Smooth muscle cell (in vitro differentiated cells): Measurements from ENCODE around the gene JARID2. TPM values are rescaled to one million over a fixed set of nuclear protein-coding genes. Genes with fewer than 3 reads are reported as not detected.

Source experiments
- DNase-seq: peaks from one replicate; lab custom pipeline; 2025; ENCODE audit not compliant: unreplicated experiment; lab: John Stamatoyannopoulos, UW
- H2AFZ ChIP-seq: fragments of 200-600 bp; sonication (generic); 2 replicates; pipeline ENCODE4 v1.6.0; 2016; ENCODE audit warnings: antibody characterized with exemption, low read depth, mild to moderate bottlenecking
- H3F3A ChIP-seq: fragments of 200-600 bp; sonication (generic); 2 replicates; pipeline ENCODE4 v1.6.0; 2017; ENCODE audit warnings: antibody characterized with exemption, low read depth
- H3K27ac ChIP-seq: fragments of 200-600 bp; sonication (generic); 2 replicates; pipeline ENCODE4 v1.5.1; 2016; ENCODE audit warnings: low read depth, mild to moderate bottlenecking
- H3K27me3 ChIP-seq: fragments of 200-600 bp; sonication (generic); 2 replicates; pipeline ENCODE4 v1.6.1; 2016; ENCODE audit warnings: low read depth, mild to moderate bottlenecking
- H3K36me3 ChIP-seq: fragments of 200-600 bp; sonication (generic); 2 replicates; pipeline ENCODE4 v1.5.1; 2016; ENCODE audit warnings: low read depth
- H3K4me1 ChIP-seq: fragments of 200-600 bp; sonication (generic); 2 replicates; pipeline ENCODE4 v1.5.1; 2016; ENCODE audit warnings: low read depth
- H3K4me2 ChIP-seq: fragments of 200-600 bp; sonication (generic); 2 replicates; pipeline ENCODE4 v1.6.0; 2016; ENCODE audit warnings: mild to moderate bottlenecking
- H3K4me3 ChIP-seq: fragments of 200-600 bp; sonication (generic); 2 replicates; pipeline ENCODE4 v1.5.1; 2016; ENCODE audit warnings: mild to moderate bottlenecking
- H3K79me2 ChIP-seq: fragments of 200-600 bp; sonication (generic); 2 replicates; pipeline ENCODE4 v1.6.0; 2016; ENCODE audit warnings: low read depth, mild to moderate bottlenecking
- H3K9ac ChIP-seq: fragments of 200-600 bp; sonication (generic); 2 replicates; pipeline ENCODE4 v1.6.0; 2016; ENCODE audit warnings: low read depth
- H3K9me3 ChIP-seq: fragments of 200-600 bp; sonication (generic); replicated peaks from 2 replicates; pipeline ENCODE4 v1.5.1; 2016; ENCODE audit warnings: low read depth
- H4K20me1 ChIP-seq: fragments of 200-600 bp; sonication (generic); 2 replicates; pipeline ENCODE4 v1.6.0; 2016; ENCODE audit warnings: low read depth
- WGBS: methylation state at CpG from one replicate; pipeline ENCODE4 v1.1.7; 2016; ENCODE audit warnings: low lambda C conversion rate; 5-methylcytosine and 5-hydroxymethylcytosine counted together
- polyA plus RNA-seq: library from polyadenylated mRNA; unstranded; fragments of >200 nt; fragmentation: Nextera tagmentation; extraction: Ambion mirVana; gene quantifications from 2 replicates; pipeline ENCODE4 v1.2.1, GENCODE V29; 2016
- total RNA-seq: library from RNA; depleted of rRNA; stranded (reverse); fragments of >200 nt; gene quantifications from 2 replicates; pipeline ENCODE4 v1.2.3, GENCODE V29; 2014
- TF ChIP-seq, protein P1 (sequence below): fragments of 200-600 bp; sonication (generic); IDR thresholded peaks from 2 replicates; pipeline ENCODE4 v1.5.1; 2017; ENCODE audit warnings: borderline replicate concordance, mild to moderate bottlenecking, antibody characterized with exemption; ENCODE audit not compliant: insufficient read depth, poor library complexity, severe bottlenecking

JARID2 gene
- total and polyA plus RNA-seq, 2 experiments from 2014 or later = 5.2 to 10.2 TPM

- DNase-seq = no peak
These were observed 52.2 kb downstream of the JARID2 start for GRCh38 chr6:15297895-15298590.

GRCh38 chr6:15299430-15300131, 53.7 kb downstream of the JARID2 start:
- H3K4me2 ChIP-seq = peak overlapping the region; percentile 61
- H3K4me3 ChIP-seq = no peak overlapping the region
- H3K9ac ChIP-seq = no peak overlapping the region
- peaks cover 26% of the 10 kb centered on the region for H3F3A ChIP-seq
- TF ChIP-seq, protein P1, sequence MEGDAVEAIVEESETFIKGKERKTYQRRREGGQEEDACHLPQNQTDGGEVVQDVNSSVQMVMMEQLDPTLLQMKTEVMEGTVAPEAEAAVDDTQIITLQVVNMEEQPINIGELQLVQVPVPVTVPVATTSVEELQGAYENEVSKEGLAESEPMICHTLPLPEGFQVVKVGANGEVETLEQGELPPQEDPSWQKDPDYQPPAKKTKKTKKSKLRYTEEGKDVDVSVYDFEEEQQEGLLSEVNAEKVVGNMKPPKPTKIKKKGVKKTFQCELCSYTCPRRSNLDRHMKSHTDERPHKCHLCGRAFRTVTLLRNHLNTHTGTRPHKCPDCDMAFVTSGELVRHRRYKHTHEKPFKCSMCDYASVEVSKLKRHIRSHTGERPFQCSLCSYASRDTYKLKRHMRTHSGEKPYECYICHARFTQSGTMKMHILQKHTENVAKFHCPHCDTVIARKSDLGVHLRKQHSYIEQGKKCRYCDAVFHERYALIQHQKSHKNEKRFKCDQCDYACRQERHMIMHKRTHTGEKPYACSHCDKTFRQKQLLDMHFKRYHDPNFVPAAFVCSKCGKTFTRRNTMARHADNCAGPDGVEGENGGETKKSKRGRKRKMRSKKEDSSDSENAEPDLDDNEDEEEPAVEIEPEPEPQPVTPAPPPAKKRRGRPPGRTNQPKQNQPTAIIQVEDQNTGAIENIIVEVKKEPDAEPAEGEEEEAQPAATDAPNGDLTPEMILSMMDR = no peak
- no peak for DNase-seq
- no peaks in the 10 kb centered on the region for H3K27me3 ChIP-seq
- H3K79me2 ChIP-seq = peaks cover 50% of the 10 kb centered on the region
- H4K20me1 ChIP-seq = peaks cover 100% of the 10 kb centered on the region
- 33% methylated on average over 8 of the region's 8 CpGs for WGBS
- no peaks in the 10 kb centered on the region for H3K36me3 ChIP-seq
- no peak overlapping the region for H2AFZ ChIP-seq
- H3K4me1 ChIP-seq = peaks cover 25% of the 10 kb centered on the region
- H3K9me3 ChIP-seq = no peaks in the 10 kb centered on the region
- H3K27ac ChIP-seq = peak overlapping the region; percentile 2

More at GRCh38 chr6:15297895-15298590, 52.2 kb downstream of the JARID2 start:
- Histone ChIP-seq H3K27ac (no peak overlapping the region), H3K9ac (no peak overlapping the region), H3K36me3 (no peaks in the 10 kb centered on the region), H3K79me2 (peaks cover 62% of the 10 kb centered on the region), H3K4me3 (no peak overlapping the region), H3K4me1 (peaks cover 13% of the 10 kb centered on the region), H3K9me3 (no peaks in the 10 kb centered on the region), H4K20me1 (peaks cover 100% of the 10 kb centered on the region), H3K4me2 (peak overlapping the region; percentile 69), H3F3A (peaks cover 16% of the 10 kb centered on the region), H3K27me3 (no peaks in the 10 kb centered on the region), H2AFZ (no peak overlapping the region)
- TF ChIP-seq, protein P1 = no peak
- 26% methylated on average over 9 of the region's 9 CpGs for WGBS

DNA sequence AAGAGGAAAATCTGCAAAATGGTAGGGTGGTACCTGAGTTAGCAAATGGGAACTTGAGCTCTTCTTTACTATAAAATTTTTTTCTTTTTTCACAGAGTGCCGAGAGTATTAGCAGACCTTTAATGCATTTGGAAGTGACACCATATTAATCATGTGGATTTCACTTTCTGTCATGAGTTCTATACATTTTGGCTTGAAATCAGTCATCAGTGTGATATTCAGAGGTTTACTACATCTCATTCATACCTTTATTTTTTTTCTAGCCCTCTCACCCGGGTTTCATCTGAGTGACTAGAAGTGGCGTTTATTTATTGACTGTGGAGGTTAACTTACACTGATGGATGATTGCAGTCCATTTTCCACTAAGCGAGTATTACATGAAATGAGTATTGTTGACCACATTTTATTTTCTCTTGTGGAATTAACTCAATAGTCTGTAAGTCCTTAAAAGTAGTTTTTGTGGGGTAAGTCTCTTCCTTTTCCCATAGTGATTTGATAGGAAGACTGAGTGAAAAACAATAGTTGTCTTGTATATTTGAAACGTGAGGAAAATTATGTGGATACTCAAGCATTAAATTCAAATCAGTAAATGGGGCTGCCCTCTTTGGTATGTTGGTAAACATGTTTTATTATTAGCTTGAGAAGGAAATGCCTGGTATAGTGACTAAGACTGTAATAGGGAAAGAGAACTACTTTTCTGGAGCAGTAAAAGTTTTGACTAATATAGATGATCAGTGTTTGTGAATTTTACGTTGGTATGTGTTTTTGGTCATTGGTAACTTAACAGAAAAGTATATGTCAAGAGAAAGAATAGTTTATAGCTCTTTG, 55.5 kb downstream of the JARID2 start:
- no peak for DNase-seq
- Histone ChIP-seq H3K27me3 (no peaks in the 10 kb centered on the region), H3K27ac (no peak overlapping the region), H3K4me3 (no peak overlapping the region), H3K36me3 (no peaks in the 10 kb centered on the region), H3F3A (peaks cover 27% of the 10 kb centered on the region), H3K4me1 (peaks cover 35% of the 10 kb centered on the region), H3K79me2 (peaks cover 35% of the 10 kb centered on the region), H4K20me1 (peaks cover 100% of the 10 kb centered on the region), H3K4me2 (no peak overlapping the region), H3K9me3 (no peaks in the 10 kb centered on the region), H3K9ac (no peak overlapping the region), H2AFZ (no peak overlapping the region)
- TF ChIP-seq, protein P1 = no peak
- 83% methylated on average over 6 of the region's 6 CpGs for whole genome bisulfite sequencing
